Liver (tissue), 9 donors: ENCODE data around the gene CDC26. TPM values are rescaled to one million over a fixed set of nuclear protein-coding genes. Genes with fewer than 3 reads are reported as not detected.
"Not testable (repeated sequence)": the region's sequence is repeated elsewhere in the genome, so short reads cannot be mapped to it uniquely, and the experiment has no call there.

Experiments used
- DNase-seq: peaks from one replicate; pipeline ENCODE4 v3.0.0-alpha.2; 2017; ENCODE audit warnings: low spot score
- H3K27ac ChIP-seq, 2 donors: one replicate each; pipeline ENCODE4 v1.7.0; 2013; ENCODE audit warnings: inconsistent platforms in 2 of 2, low read length in 2 of 2, control low read depth in 1 of 2, low read depth in 1 of 2, mild to moderate bottlenecking in 1 of 2
- H3K27me3 ChIP-seq, 4 donors: one replicate each; pipeline versions ENCODE4 v1.6.1 to v1.7.0; 2013; ENCODE audit warnings: low read length in 3 of 4, inconsistent platforms in 1 of 4, mild to moderate bottlenecking in 1 of 4, moderate library complexity in 1 of 4; ENCODE audit not compliant: control insufficient read depth in 4 of 4, insufficient read depth in 4 of 4
- H3K36me3 ChIP-seq, 4 donors: one replicate each; pipeline versions ENCODE4 v1.6.1 to v1.7.0; 2013; ENCODE audit warnings: low read length in 3 of 4, mild to moderate bottlenecking in 3 of 4, low read depth in 1 of 4, moderate library complexity in 1 of 4; ENCODE audit not compliant: control insufficient read depth in 4 of 4, insufficient read depth in 3 of 4
- H3K4me1 ChIP-seq, 4 donors: one replicate each; pipeline versions ENCODE4 v1.6.1 to v1.7.0; 2013; ENCODE audit warnings: low read length in 3 of 4, mild to moderate bottlenecking in 3 of 4, moderate library complexity in 1 of 4; ENCODE audit not compliant: control insufficient read depth in 4 of 4, insufficient read depth in 4 of 4
- H3K4me3 ChIP-seq, 3 donors: one replicate each; pipeline versions ENCODE4 v1.6.1 to v1.7.0; 2013; ENCODE audit warnings: low read length in 3 of 3, control low read depth in 1 of 3, low read depth in 1 of 3, mild to moderate bottlenecking in 1 of 3
- H3K9ac ChIP-seq, 2 donors: one replicate each; pipeline ENCODE4 v1.7.0; 2013; ENCODE audit warnings: low read length in 2 of 2, mild to moderate bottlenecking in 2 of 2, moderate library complexity in 2 of 2, control low read depth in 1 of 2, low read depth in 1 of 2
- H3K9me3 ChIP-seq, 4 donors: one replicate each; pipeline versions ENCODE4 v1.6.1 to v1.7.0; 2013; ENCODE audit warnings: low read length in 3 of 4; ENCODE audit not compliant: control insufficient read depth in 4 of 4
- EGR1 ChIP-seq, 2 donors: IDR thresholded peaks; 2 replicates each; pipeline ENCODE4 v1.6.1; 2016 to 2018; ENCODE audit warnings: antibody characterized with exemption in 2 of 2, low read depth in 2 of 2
- FOXA2 ChIP-seq: IDR thresholded peaks from 2 replicates; pipeline ENCODE4 v1.6.1; 2016; ENCODE audit warnings: antibody characterized with exemption
- HNF4A ChIP-seq, 2 donors: conservative IDR thresholded peaks; 2 replicates each; pipeline ENCODE4 v1.6.1; 2016; ENCODE audit warnings: antibody characterized with exemption in 2 of 2, mild to moderate bottlenecking in 2 of 2
- HNF4G ChIP-seq: IDR thresholded peaks from 2 replicates; pipeline ENCODE4 v1.6.1; 2016; ENCODE audit warnings: antibody characterized with exemption
- JUND ChIP-seq, 2 donors: IDR thresholded peaks; 2 replicates each; pipeline ENCODE4 v1.6.1; 2016; ENCODE audit warnings: antibody characterized with exemption in 2 of 2
- NR2F2 ChIP-seq: IDR thresholded peaks from 2 replicates; pipeline ENCODE4 v1.6.1; 2016; ENCODE audit warnings: antibody characterized with exemption
- RAD21 ChIP-seq, 2 donors: IDR thresholded peaks; 2 replicates each; pipeline ENCODE4 v1.6.1; 2016; ENCODE audit warnings: antibody characterized with exemption in 2 of 2, mild to moderate bottlenecking in 2 of 2
- RXRA ChIP-seq, 2 donors: IDR thresholded peaks; 2 replicates each; pipeline ENCODE4 v1.6.1; 2017 to 2018; ENCODE audit warnings: antibody characterized with exemption in 2 of 2, mild to moderate bottlenecking in 1 of 2
- TAF1 ChIP-seq: conservative IDR thresholded peaks from 2 replicates; pipeline ENCODE4 v1.6.1; 2016; ENCODE audit warnings: antibody characterized with exemption, mild to moderate bottlenecking
- YY1 ChIP-seq: IDR thresholded peaks from 2 replicates; pipeline ENCODE4 v1.6.1; 2016; ENCODE audit warnings: antibody characterized with exemption, mild to moderate bottlenecking
- WGBS: extraction: QIAGEN DNeasy Blood & Tissue Kit; methylation state at CpG from one replicate; pipeline ENCODE4 v1.1.7; 2013; 5-methylcytosine and 5-hydroxymethylcytosine counted together
- polyA plus RNA-seq, 2 donors: library from polyadenylated mRNA; stranded (reverse) in 1 of 2; unstranded in 1 of 2; fragments of 200-250 nt in 1 of 2; fragments of >200 nt in 1 of 2; fragmentation: Nextera tagmentation in 1 of 2; extraction: Ambion mirVana in 1 of 2; gene quantifications; one replicate each; pipeline versions ENCODE4 v1.2.1 to v1.2.3, GENCODE V29; 2013 to 2015
- total RNA-seq, 2 donors: library from RNA; depleted of rRNA; stranded (reverse); fragments of >200 nt; gene quantifications; one replicate each; pipeline ENCODE4 v1.2.3, GENCODE V29; 2014
- TF ChIP-seq, protein P1 (sequence below): IDR thresholded peaks from 2 replicates; pipeline ENCODE4 v1.6.1; 2016; ENCODE audit warnings: antibody characterized with exemption
- TF ChIP-seq, protein P2 (sequence below): fragments of 150-350 bp; IDR thresholded peaks from 2 replicates; pipeline ENCODE4 v1.5.1; 2017; ENCODE audit warnings: improper control_type of control experiment, low read depth, low read length; ENCODE audit not compliant: missing input control
- TF ChIP-seq, protein P3 (sequence below): IDR thresholded peaks from 2 replicates; pipeline ENCODE4 v1.6.1; 2016; ENCODE audit warnings: antibody characterized with exemption
- TF ChIP-seq, protein P4 (sequence below): IDR thresholded peaks from 2 replicates; pipeline ENCODE4 v1.6.1; 2016; ENCODE audit warnings: antibody characterized with exemption
- TF ChIP-seq, protein P5 (sequence below): IDR thresholded peaks from 2 replicates; pipeline ENCODE4 v1.6.1; 2016; ENCODE audit warnings: antibody characterized with exemption, mild to moderate bottlenecking
- donor health status: healthy.
- donor health status: healthy.
- donor health status: healthy.
- donor health status: healthy.
- donor health status: healthy.

The CDC26 gene
- total and polyA plus RNA-seq, 4 donors = 12.5 to 38.9 (median 21.3) TPM

DNA sequence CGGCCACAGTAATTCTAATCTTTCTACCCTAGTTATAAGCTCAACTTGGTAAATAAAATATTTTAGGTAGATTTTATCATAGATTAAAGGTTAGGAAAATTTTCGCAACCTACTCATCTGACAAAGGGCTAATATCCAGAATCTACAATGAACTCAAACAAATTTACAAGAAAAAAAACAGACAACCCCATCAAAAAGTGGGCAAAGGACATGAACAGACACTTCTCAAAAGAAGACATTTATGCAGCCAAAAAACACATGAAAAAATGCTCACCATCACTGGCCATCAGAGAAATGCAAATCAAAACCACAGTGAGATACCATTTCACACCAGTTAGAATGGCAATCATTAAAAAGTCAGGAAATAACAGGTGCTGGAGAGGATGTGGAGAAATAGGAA is 25.7 kb downstream of the CDC26 start:
- DNase-seq = not testable (repeated sequence)

DNA sequence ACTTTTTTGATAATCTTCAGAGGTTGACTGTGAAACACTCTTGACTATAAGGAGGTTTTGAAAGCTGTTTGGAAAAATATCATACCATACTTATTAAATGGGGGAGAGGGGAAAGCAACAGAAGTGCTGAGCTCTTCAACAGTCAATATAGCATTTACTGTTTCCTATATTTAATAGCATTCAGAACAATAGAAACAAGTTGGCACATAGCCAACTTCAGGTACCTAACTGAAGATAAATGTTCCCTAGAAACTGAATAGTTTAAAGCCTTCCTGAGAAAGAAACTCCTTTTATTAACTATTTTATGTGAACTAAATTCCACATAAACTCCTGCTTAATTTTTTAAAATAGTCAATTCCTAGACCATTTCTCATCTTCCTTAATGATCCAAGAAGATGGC is 27.7 kb downstream of the CDC26 start:
- Histone ChIP-seq H3K27me3 (no peaks in the 10 kb centered on the region), H3K27ac (no peak overlapping the region), H3K4me3 (no peak overlapping the region), H3K36me3 (peaks cover 0 to 2% (median 0%) of the 10 kb centered on the region in 4 donors), H3K9ac (no peak overlapping the region), H3K9me3 (no peaks in the 10 kb centered on the region), H3K4me1 (no peaks in the 10 kb centered on the region)
- no peak for TF ChIP-seq HNF4G
- TF ChIP-seq, protein P1, sequence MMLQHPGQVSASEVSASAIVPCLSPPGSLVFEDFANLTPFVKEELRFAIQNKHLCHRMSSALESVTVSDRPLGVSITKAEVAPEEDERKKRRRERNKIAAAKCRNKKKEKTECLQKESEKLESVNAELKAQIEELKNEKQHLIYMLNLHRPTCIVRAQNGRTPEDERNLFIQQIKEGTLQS = no peak
- no peak for TF ChIP-seq TAF1
- TF ChIP-seq EGR1 (IDR thresholded peaks at IDR 0.05; ENCODE audit: low read depth in 2 of 2) = no peak
- TF ChIP-seq YY1 = no peak
- TF ChIP-seq, protein P2, sequence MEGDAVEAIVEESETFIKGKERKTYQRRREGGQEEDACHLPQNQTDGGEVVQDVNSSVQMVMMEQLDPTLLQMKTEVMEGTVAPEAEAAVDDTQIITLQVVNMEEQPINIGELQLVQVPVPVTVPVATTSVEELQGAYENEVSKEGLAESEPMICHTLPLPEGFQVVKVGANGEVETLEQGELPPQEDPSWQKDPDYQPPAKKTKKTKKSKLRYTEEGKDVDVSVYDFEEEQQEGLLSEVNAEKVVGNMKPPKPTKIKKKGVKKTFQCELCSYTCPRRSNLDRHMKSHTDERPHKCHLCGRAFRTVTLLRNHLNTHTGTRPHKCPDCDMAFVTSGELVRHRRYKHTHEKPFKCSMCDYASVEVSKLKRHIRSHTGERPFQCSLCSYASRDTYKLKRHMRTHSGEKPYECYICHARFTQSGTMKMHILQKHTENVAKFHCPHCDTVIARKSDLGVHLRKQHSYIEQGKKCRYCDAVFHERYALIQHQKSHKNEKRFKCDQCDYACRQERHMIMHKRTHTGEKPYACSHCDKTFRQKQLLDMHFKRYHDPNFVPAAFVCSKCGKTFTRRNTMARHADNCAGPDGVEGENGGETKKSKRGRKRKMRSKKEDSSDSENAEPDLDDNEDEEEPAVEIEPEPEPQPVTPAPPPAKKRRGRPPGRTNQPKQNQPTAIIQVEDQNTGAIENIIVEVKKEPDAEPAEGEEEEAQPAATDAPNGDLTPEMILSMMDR = no peak
- TF ChIP-seq, protein P3, sequence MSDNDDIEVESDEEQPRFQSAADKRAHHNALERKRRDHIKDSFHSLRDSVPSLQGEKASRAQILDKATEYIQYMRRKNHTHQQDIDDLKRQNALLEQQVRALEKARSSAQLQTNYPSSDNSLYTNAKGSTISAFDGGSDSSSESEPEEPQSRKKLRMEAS = no peak
- no peak for TF ChIP-seq HNF4A (conservative IDR thresholded peaks at IDR 0.05)
- no peak for TF ChIP-seq JUND (IDR thresholded peaks at IDR 0.05)
- TF ChIP-seq, protein P4, sequence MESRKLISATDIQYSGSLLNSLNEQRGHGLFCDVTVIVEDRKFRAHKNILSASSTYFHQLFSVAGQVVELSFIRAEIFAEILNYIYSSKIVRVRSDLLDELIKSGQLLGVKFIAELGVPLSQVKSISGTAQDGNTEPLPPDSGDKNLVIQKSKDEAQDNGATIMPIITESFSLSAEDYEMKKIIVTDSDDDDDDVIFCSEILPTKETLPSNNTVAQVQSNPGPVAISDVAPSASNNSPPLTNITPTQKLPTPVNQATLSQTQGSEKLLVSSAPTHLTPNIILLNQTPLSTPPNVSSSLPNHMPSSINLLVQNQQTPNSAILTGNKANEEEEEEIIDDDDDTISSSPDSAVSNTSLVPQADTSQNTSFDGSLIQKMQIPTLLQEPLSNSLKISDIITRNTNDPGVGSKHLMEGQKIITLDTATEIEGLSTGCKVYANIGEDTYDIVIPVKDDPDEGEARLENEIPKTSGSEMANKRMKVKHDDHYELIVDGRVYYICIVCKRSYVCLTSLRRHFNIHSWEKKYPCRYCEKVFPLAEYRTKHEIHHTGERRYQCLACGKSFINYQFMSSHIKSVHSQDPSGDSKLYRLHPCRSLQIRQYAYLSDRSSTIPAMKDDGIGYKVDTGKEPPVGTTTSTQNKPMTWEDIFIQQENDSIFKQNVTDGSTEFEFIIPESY = no peak
- TF ChIP-seq NR2F2 = no peak
- no peak for DNase-seq

More for the DNA sequence above, 25.7 kb downstream of the CDC26 start:
- H3K36me3 ChIP-seq, H3K4me3 ChIP-seq, H3K4me1 ChIP-seq, H3K27me3 ChIP-seq, H3K9me3 ChIP-seq, H3K27ac ChIP-seq, H3K9ac ChIP-seq: not testable (repeated sequence)
- 83% methylated on average over 2 of the region's 2 CpGs for WGBS

DNA sequence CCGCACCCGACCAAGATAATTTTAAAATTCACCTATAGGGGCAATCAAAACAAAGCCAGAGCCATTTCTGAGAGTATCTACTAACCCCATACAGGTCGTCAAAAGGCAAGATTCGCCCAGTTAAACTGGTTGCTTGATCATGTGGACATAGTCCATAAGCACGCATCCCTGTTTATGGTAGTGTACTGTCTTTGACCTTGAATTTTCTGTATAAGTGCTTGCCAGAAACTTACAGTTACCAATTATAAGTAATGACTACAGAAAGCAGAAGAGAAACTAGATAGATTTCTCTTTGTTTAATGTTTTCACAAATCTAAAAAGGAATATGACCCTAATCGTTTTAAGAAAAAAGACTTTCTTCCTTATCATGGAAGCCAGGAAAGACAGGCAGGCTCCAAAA is 28.4 kb downstream of the CDC26 start:
- H3K27me3 ChIP-seq = no peaks in the 10 kb centered on the region
- WGBS = 85% methylated on average over 6 of the region's 6 CpGs
- DNase-seq = no peak
- H3K36me3 ChIP-seq = peaks cover 0 to 2% (median 0%) of the 10 kb centered on the region in 4 donors
- H3K27ac ChIP-seq = no peak overlapping the region
- no peak overlapping the region for H3K4me3 ChIP-seq
- no peaks in the 10 kb centered on the region for H3K9me3 ChIP-seq
- peaks cover 0 to 5% (median 0%) of the 10 kb centered on the region in 4 donors for H3K4me1 ChIP-seq
- H3K9ac ChIP-seq = no peak overlapping the region
- TF ChIP-seq JUND (IDR thresholded peaks at IDR 0.05) (no peak), FOXA2 (no peak), RXRA (IDR thresholded peaks at IDR 0.05) (no peak), RAD21 (IDR thresholded peaks at IDR 0.05) (no peak), YY1 (no peak), HNF4G (no peak), HNF4A (conservative IDR thresholded peaks at IDR 0.05) (no peak)
- TF ChIP-seq, protein P1 = no peak
- TF ChIP-seq, protein P5, sequence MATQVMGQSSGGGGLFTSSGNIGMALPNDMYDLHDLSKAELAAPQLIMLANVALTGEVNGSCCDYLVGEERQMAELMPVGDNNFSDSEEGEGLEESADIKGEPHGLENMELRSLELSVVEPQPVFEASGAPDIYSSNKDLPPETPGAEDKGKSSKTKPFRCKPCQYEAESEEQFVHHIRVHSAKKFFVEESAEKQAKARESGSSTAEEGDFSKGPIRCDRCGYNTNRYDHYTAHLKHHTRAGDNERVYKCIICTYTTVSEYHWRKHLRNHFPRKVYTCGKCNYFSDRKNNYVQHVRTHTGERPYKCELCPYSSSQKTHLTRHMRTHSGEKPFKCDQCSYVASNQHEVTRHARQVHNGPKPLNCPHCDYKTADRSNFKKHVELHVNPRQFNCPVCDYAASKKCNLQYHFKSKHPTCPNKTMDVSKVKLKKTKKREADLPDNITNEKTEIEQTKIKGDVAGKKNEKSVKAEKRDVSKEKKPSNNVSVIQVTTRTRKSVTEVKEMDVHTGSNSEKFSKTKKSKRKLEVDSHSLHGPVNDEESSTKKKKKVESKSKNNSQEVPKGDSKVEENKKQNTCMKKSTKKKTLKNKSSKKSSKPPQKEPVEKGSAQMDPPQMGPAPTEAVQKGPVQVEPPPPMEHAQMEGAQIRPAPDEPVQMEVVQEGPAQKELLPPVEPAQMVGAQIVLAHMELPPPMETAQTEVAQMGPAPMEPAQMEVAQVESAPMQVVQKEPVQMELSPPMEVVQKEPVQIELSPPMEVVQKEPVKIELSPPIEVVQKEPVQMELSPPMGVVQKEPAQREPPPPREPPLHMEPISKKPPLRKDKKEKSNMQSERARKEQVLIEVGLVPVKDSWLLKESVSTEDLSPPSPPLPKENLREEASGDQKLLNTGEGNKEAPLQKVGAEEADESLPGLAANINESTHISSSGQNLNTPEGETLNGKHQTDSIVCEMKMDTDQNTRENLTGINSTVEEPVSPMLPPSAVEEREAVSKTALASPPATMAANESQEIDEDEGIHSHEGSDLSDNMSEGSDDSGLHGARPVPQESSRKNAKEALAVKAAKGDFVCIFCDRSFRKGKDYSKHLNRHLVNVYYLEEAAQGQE = no peak
- TF ChIP-seq, protein P2 = no peak
- TF ChIP-seq, protein P4 = no peak
